ENCODE results near the gene SLC15A4. TPM values are rescaled to one million over a fixed set of nuclear protein-coding genes. Genes with fewer than 3 reads are reported as not detected.

Gene SLC15A4
- total RNA-seq, 1 donor = 54.0 TPM

- TF ChIP-seq CTCF (IDR thresholded peaks at IDR 0.05; ENCODE audit: insufficient read depth, low read length) = no peak
- H3K4me3 ChIP-seq (ENCODE audit: low read depth, low read length) = no peak overlapping the region
- peak; percentile 72 for DNase-seq (ENCODE audit: low read depth)
These were observed 9.9 kb downstream of the SLC15A4 start for GRCh38 chr12:128813883-128814282.

GRCh38 chr12:128813392-128813791 is 10.4 kb downstream of the SLC15A4 start:
- no peak for TF ChIP-seq CTCF (IDR thresholded peaks at IDR 0.05; ENCODE audit: insufficient read depth, low read length)
- H3K4me3 ChIP-seq (ENCODE audit: low read depth, low read length) = peak overlapping the region; percentile 2
- DNase-seq (ENCODE audit: low read depth) = peak; percentile 74

GRCh38 chr12:128811806-128812205 is 12.0 kb downstream of the SLC15A4 start:
- H3K4me3 ChIP-seq (ENCODE audit: low read depth, low read length) = no peak overlapping the region
- no peak for DNase-seq (ENCODE audit: low read depth)
- TF ChIP-seq CTCF (IDR thresholded peaks at IDR 0.05; ENCODE audit: insufficient read depth, low read length) = no peak

GRCh38 chr12:128810182-128811127 is 13.3 kb downstream of the SLC15A4 start:
- peak; percentile 36 for DNase-seq (ENCODE audit: low read depth)
- TF ChIP-seq CTCF (IDR thresholded peaks at IDR 0.05; ENCODE audit: insufficient read depth, low read length) = no peak
- peak overlapping the region; percentile 55 for H3K4me3 ChIP-seq (ENCODE audit: low read depth, low read length)

- no peak for TF ChIP-seq CTCF (IDR thresholded peaks at IDR 0.05; ENCODE audit: insufficient read depth, low read length)
- H3K4me3 ChIP-seq (ENCODE audit: low read depth, low read length) = no peak overlapping the region
- DNase-seq (ENCODE audit: low read depth) = no peak
These were observed 15.1 kb downstream of the SLC15A4 start for GRCh38 chr12:128808651-128809050.

GRCh38 chr12:128807161-128807724 is 16.5 kb downstream of the SLC15A4 start:
- TF ChIP-seq CTCF (IDR thresholded peaks at IDR 0.05; ENCODE audit: insufficient read depth, low read length) = no peak
- DNase-seq (ENCODE audit: low read depth) = no peak

More at GRCh38 chr12:128807161-128807724, 16.5 kb downstream of the SLC15A4 start:
- no peak overlapping the region for H3K4me3 ChIP-seq (ENCODE audit: low read depth, low read length)
